Measurements from ENCODE around the gene ACACA.

GRCh38 chr17:37160944-37161343 is 245.7 kb downstream of the ACACA start:
- TF ChIP-seq GATA3 (IDR thresholded peaks at IDR 0.05; ENCODE audit: low read depth, low read length) (no peak), GATA2 (IDR thresholded peaks at IDR 0.05; ENCODE audit: low read depth, low read length) (no peak)

All from SH-SY5Y (cell line).